ENCODE data around the gene CDK4. TPM values are rescaled to one million over a fixed set of nuclear protein-coding genes. Genes with fewer than 3 reads are reported as not detected.

The CDK4 gene
- total RNA-seq, 1 experiment from 2014 or later: 232 TPM

DNA sequence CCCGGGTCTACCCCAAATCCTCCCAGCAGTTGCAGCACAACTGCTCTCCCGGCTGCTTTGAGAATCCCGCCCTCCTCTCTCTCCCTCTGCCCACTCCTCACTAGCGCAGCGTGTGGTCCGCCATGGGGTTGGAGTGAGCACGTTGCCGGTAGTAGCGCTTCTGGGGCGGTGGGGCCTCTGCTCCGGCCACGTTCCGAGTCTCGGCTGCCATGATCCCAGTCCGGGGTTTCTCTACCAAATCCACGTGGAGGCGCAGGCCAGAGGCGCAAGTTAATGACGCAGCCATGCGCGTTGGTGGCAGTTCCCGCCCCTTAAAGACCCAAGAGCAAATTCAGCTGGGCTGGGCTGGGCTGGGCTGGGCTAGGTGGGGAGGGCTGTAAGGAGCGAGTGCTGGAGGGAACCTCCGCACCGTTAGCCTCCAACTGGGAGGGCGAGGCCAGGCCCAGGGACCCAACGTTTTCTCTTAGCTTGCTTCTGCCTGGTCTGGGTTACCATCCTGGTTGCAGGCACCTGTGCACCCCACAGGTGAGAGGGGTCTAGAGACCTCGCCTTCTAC lies 19.8 kb upstream of the CDK4 start, which contains the start of gene METTL1:
Gene METTL1, minus strand, starts transcription at position 233 of the 556 bp plus-strand sequence. Its CDS starts 22 bp downstream, at position 211.
- peak; percentile 94 for DNase-seq (ENCODE audit: low read depth)

DNA sequence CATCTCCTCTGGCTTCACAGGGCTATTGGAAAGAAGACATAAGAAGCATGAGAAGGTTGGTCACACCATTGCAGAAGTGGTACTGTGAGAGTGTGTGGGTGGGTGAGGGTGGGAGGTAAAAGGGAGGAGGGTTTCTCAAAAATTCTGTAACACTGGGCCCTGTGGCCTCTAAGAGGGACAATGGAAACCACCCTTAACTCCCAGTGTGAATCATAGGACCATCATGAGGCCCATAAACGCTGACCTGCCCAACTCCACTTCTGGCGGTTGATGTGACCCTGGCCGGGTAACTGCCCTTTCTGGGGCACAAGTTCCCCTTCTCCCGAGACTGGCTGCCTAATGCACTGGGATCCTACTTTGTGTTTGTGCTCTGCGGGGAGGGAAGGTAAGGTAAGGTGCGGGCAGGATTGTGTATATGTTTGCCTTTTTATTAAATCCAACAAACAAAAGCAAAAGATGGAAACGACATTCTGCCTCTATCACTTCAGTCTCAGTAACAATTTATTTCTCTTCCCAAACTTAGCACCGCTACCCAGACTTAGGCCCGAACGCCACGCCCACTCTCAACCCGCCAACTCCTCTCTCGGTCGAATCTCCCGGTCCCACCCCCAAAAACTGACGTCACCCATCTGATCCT lies 19.2 kb upstream of the CDK4 start:
- peak; percentile 86 for DNase-seq (ENCODE audit: low read depth)

DNA sequence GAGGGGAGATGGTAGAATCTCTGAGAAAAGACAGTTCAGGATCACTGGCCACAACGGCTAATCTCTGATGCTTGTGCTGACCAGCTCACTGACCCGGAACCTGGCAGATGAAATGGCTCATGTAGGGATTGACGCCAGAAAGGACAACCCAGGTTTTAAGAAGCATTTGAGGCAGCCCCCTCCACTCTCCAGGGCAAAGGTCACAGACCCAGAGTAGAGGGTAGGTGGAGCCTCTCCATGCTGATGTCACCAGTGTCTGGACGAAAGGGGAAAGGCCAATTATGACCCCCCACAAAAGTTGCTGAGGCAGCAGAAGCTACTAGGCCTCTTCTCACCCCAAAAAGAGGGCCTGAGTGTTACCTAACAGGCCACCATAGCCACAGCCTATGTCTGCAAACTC lies 18.6 kb upstream of the CDK4 start:
- DNase-seq (ENCODE audit: low read depth): no peak

- DNase-seq (ENCODE audit: low read depth): no peak
Measured at GRCh38 chr12:57769594-57769993, 17.5 kb upstream of the CDK4 start.

DNA sequence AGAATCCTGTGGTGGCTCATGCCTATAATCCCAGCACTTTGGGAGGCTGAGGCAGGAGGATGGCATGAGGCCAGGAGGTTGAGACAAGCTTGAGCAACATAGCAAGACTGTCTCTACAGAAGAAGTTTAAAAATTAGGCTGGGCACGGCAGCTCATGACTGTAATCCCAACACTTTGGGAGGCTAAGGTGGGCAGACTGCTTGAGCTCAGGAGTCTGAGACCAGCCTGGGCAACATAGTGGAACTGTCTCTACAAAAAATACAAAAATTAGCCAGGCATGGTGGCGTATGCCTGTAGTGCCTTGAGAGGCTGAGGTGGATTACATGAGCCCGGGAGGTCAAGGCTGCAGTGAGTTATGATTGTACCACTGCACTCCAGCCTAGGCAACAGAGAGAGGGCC lies 15.8 kb upstream of the CDK4 start:
- DNase-seq (ENCODE audit: low read depth): no peak

DNA sequence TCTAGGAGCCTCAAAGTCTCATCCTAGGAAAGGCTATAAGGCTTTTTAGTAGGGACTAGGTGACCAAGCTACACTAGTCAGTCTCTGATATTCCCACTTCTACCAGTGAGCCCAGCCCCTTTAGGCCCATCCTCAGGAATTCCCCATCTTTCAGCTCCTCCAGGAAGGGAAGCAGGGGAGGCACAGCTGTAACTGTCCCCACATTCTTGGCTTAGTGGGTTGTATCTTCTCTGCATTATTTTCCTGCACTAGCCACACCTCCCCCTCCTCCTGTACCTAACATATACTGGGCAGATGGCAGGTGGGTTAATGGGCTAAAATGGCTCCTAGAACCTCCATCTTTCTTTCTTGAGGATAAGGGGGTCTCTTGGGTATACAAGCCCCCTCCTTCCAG lies 15.2 kb upstream of the CDK4 start:
- no peak for DNase-seq (ENCODE audit: low read depth)

DNA sequence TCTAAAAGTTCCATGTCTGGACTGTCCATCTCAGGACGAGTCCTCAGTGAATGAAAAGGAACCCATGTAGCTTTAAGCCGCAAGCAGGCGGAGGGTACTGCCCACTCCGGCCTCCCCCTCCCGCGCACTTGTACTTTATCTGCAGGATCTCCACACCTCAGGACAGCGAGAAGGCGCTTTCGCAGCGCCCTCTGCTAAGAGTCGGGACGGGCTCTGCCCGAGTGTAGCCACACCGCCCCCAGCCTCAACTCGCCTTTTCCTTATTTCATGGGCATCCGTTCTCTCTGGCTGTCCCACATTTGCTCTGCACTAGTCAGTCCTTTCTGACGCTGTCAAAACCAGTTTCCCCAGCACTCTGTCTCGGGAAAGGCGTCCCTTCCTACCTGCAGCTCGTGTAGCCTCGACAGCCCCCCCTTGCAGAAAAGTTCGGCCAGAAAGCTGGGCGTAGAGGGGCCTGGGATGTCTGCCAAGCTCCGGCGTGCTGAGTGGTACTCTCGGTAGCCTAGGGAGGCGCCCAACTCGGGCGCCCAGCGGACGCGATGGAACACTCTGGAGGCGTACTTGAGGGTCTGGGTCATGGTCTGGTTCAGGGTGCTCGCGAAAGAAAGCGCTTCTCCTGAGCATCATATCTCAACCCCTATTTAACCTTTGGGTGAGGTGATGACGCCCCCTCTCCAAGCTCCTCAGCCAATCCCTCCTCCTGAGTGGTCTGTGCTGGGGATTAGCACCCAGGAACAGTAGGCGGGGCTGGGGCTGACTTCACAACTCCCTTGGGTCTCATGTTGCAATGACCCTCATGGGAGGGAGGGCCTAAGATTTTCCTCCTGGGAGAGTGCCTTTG lies 14.6 kb upstream of the CDK4 start, which contains the start of gene CYP27B1:
Gene CYP27B1, minus strand, starts transcription at position 615 of the 841 bp plus-strand sequence. Its CDS starts 37 bp downstream, at position 578.
- peak; percentile 32 for DNase-seq (ENCODE audit: low read depth)

DNA sequence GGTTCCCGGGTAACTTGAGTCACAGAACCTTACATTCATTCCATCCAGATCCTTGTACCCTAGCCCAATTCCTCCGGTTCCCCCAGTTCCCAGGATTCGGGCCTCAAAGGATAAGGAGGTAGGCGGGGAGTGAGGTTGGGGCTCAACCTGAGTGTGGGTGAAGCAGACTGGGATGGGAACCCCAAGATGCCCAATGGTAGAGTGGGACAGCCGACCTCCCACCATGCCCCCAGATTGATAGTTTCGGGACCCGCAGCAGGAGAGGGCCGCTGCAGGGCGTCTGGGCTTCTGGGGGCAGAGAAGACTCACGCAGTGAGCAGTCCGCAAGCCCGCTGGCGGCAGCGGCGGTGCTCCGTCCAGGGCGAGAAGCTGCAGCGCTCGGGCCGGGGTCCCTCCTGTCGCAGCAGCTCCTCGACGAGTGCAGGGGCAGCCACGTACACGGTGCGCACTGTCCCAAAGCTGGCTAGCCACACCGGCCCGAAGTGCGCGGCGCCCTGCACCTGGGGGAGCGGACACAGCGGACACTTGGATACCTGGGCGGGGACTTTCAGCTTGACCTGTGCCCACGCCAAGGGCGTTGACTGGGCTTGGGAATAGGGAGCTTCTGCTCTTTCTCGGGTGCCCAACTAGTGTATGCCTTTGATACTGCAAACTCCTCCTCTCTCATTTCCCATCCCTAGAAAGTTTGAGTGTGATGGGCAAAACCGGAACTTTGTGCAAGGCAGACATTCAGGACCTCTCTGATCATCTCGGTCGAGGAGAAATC lies 13.8 kb upstream of the CDK4 start:
- DNase-seq (ENCODE audit: low read depth): no peak

DNA sequence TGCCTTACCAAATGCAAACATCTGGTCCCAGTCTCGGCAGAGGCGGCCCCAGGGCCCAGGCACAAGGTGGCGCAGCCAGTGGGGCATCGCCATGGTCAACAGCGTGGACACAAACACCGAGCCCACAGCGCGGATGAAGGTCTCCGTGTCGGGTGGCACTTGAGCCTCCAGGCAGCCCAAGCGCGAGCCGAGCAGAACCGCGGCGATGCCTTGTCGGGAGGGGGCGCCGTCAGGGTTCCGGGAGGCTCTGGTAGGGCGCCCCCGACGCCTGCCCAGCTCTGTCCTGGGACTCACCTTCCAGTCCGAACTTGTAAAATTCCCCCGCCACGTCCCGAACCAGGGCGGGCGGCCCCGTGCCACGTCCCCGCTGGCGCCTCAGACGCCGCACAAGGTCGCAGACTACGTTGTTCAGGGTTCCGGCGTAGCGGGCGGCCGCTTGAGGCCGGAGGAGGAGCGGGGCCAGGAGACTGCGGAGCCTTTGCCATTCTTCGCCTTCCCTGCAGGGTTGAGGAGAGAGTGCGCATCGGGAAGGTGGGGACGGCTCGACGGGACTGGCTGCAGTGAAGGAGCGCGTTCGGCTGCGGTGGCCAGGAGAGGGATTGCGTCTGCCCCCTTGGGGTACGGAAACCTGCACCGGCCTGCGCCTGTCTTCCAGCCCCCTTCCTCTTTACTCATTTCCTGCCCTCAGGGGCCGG lies 13.0 kb upstream of the CDK4 start:
- peak; percentile 51 for DNase-seq (ENCODE audit: low read depth)

DNA sequence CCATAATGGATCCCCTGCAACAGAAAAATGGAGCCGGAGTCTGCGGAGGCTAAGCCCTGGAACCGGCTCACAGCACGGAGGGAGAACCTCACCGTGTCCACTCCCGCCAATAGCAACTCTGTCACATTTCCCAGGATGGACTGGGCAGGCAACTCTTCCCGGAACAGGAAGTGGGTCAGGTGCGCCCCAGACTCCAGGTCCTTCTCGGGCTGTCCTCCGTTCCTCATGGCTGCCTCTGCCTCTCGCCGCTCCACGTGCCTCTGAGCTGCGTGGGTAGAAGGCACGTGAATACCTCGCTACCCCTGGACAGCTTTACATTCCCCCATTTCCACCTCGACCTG lies 12.5 kb upstream of the CDK4 start:
- no peak for DNase-seq (ENCODE audit: low read depth)

GRCh38 chr12:57763881-57764661 lies 12.0 kb upstream of the CDK4 start:
- no peak for DNase-seq (ENCODE audit: low read depth)

GRCh38 chr12:57762463-57762862 lies 10.4 kb upstream of the CDK4 start:
- DNase-seq (ENCODE audit: low read depth): no peak

- no peak for DNase-seq (ENCODE audit: low read depth)
Measured at GRCh38 chr12:57761391-57761998, 9.4 kb upstream of the CDK4 start.

- no peak for DNase-seq (ENCODE audit: low read depth)
Measured at GRCh38 chr12:57760347-57760982, 8.4 kb upstream of the CDK4 start.

DNA sequence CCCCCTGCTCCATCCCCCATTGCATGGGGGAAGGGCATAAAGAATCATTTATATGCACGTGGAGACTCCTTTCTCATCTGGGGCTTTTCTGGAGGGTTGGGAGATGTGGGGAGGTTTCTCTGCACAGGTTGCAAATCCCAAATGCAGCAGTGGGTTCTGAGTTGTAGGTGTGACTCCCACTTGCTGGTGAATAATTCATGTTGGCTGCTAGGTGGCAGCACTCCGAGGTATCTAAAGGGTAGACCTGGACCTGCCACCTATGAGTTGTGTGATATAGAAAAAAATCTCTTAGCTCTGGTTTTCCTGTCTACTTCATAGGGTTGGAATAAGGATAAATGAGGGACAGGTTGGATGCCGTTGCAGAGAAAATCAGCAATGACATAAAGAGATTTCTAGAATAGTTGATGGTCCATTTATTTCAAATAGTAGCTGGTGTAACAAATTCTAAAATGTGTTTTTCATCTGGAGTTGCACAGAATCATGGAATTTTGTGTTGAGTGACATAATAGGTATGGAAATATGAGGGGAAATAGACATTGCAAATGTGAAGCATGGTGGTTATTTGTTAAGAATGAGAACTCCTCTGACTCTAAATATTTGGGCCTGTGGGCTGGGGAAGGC lies 7.4 kb upstream of the CDK4 start:
- no peak for DNase-seq (ENCODE audit: low read depth)

- DNase-seq (ENCODE audit: low read depth): no peak
Measured at GRCh38 chr12:57758552-57759359, 6.6 kb upstream of the CDK4 start.

DNA sequence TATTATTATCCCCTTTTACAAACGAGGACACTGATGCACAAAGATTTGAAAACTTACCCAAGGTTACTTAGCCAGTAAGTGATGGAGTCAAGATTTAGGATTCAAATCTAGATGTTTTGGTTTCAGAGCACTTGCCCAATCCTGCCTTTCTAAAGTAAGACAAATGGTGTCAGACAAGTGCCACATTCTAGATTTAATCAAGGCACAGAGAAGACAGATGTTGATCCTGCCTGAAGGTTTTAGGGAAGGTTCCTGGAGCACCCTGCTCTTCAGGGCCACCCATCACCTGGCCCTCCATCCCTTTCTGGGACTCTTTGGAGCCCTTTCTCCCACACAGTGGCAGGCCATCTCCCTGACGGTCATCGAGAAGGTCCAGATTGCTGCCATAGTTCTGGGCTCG lies 5.7 kb upstream of the CDK4 start:
- no peak for DNase-seq (ENCODE audit: low read depth)
